MM.1S (cell line): Measurements from ENCODE around the gene XRRA1.

Experiments used
- EZH2phosphoT487 ChIP-seq: fragments of 300-600 bp; sonication (generic); IDR thresholded peaks from 2 replicates; pipeline ENCODE4 v1.6.1; 2018; ENCODE audit warnings: antibody characterized with exemption, low read length
- TF ChIP-seq, protein P1 (sequence below): fragments of 300-600 bp; sonication (generic); IDR thresholded peaks from 2 replicates; pipeline ENCODE4 v1.5.1; 2016; ENCODE audit warnings: antibody characterized with exemption, low read length, mixed read lengths

- TF ChIP-seq, protein P1, sequence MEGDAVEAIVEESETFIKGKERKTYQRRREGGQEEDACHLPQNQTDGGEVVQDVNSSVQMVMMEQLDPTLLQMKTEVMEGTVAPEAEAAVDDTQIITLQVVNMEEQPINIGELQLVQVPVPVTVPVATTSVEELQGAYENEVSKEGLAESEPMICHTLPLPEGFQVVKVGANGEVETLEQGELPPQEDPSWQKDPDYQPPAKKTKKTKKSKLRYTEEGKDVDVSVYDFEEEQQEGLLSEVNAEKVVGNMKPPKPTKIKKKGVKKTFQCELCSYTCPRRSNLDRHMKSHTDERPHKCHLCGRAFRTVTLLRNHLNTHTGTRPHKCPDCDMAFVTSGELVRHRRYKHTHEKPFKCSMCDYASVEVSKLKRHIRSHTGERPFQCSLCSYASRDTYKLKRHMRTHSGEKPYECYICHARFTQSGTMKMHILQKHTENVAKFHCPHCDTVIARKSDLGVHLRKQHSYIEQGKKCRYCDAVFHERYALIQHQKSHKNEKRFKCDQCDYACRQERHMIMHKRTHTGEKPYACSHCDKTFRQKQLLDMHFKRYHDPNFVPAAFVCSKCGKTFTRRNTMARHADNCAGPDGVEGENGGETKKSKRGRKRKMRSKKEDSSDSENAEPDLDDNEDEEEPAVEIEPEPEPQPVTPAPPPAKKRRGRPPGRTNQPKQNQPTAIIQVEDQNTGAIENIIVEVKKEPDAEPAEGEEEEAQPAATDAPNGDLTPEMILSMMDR, result no peak
- no peak for TF ChIP-seq EZH2phosphoT487
Measured at GRCh38 chr11:74838188-74838587, 110.7 kb downstream of the XRRA1 start.
